Measurements from ENCODE around the gene RNU2-63P. TPM values are rescaled to one million over a fixed set of nuclear protein-coding genes. Genes with fewer than 3 reads are reported as not detected.

The RNU2-63P gene
- total and polyA plus RNA-seq, 2 of the 8 experiments (the other 6 are each of a cell fraction or from before 2014, with no cell fraction given), result 6.6 TPM; not detected in 1

DNA sequence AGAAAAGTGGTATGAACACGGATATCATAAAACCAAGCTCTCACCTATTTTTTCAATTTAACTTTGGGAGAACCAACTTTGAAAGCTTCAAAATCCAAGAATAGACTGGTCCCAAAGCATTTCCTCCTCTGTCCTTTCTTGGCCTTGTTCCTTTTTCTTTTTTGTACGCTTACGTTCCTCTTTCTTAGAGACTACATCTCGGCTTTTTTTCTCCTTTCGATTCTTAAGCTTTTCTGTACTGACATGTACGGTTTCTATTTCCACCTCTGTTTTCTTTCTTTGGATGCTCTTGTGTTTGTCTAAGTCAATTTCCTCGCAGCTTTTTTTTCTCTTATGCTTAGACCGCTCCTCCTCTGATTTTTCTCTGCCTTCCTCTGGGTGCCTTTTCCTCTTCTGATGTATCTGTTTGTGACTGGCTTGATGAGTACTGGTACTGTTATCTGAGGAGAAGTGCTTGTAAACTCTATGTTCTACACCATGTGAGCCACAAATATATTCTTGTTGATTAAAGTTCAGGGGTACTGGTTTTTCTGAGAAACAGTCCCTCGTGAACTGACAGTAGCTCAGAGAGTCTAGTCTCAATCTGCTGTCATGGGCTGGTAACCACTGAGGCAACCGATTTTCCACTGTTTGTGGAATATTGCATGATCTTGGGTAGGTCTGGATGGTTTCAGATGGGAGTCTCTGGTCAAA is 11.5 kb upstream of the RNU2-63P start:
- Histone ChIP-seq H2BK120ac (replicated peaks; ENCODE audit: low read depth, low read length) (no peak overlapping the region), H4K91ac (replicated peaks; ENCODE audit: insufficient read length, low read length) (no peak overlapping the region), H2AFZ (ENCODE audit: low read length) (no peak overlapping the region), H3K23me2 (ENCODE audit: low read depth, low read length) (no peaks in the 10 kb centered on the region), H3K23ac (ENCODE audit: insufficient read length) (no peak overlapping the region), H2BK15ac (ENCODE audit: low read length) (no peak overlapping the region), H3K4ac (replicated peaks; ENCODE audit: insufficient read length, low read depth, low read length) (no peak overlapping the region), H4K5ac (ENCODE audit: insufficient read length, low read depth, low read length) (no peak overlapping the region), H3K4me1 (replicated peaks in 1 of 4; ENCODE audit: control insufficient read depth in 3 of 4, insufficient read depth in 4 of 4, low read length in 3 of 4) (no peaks in the 10 kb centered on the region; a peak in 2 of 7 replicates), H4K20me1 (replicated peaks in 1 of 2; ENCODE audit: control insufficient read depth in 1 of 2, insufficient read depth in 2 of 2, low read length in 2 of 2) (no peaks in the 10 kb centered on the region), H3K79me2 (ENCODE audit: control insufficient read depth in 1 of 2, insufficient read depth in 2 of 2, low read length in 2 of 2) (no peaks in the 10 kb centered on the region), H3K27ac (ENCODE audit: low read depth, low read length) (no peak overlapping the region), H3K9ac (replicated peaks in 1 of 4; ENCODE audit: extremely low read depth in 1 of 4, low read depth in 3 of 4, low read length in 3 of 4) (no peak overlapping the region), H3K36me3 (ENCODE audit: control insufficient read depth in 2 of 4, insufficient read depth in 4 of 4, low read length in 3 of 4) (peaks cover 0 to 17% (median under 1%) of the 10 kb centered on the region in 4 experiments; a peak in 5 of 8 replicates), H4K8ac (ENCODE audit: extremely low read depth, insufficient read depth, low read length) (no peak overlapping the region), H2BK20ac (ENCODE audit: low read length) (no peak overlapping the region), H2BK12ac (ENCODE audit: low read depth, low read length) (no peak overlapping the region), H3K4me2 (ENCODE audit: insufficient read depth in 1 of 2, low read depth in 2 of 2, low read length in 2 of 2) (no peak overlapping the region), H3K4me3 (ENCODE audit: extremely low read depth in 1 of 4, insufficient read depth in 2 of 4, low read depth in 3 of 4, low read length in 4 of 4) (no peak overlapping the region), H3K14ac (ENCODE audit: insufficient read length) (no peak overlapping the region), H3K18ac (ENCODE audit: extremely low read depth, low read length) (no peak overlapping the region), H3K9me3 (ENCODE audit: insufficient read depth in 2 of 2, low read depth in 1 of 2, low read length in 1 of 2) (no peaks in the 10 kb centered on the region), H3K27me3 (replicated peaks in 1 of 4; ENCODE audit: control insufficient read depth in 3 of 4, extremely low read depth in 1 of 4, insufficient read depth in 3 of 4, low read length in 3 of 4) (no peaks in the 10 kb centered on the region), H3K56ac (replicated peaks; ENCODE audit: insufficient read length, low read depth, low read length) (no peak overlapping the region), H2BK5ac (ENCODE audit: low read depth, low read length) (no peak overlapping the region), H2AK5ac (ENCODE audit: low read depth, low read length) (no peak overlapping the region), H3K79me1 (ENCODE audit: low read depth, low read length) (no peaks in the 10 kb centered on the region)
- FAIRE-seq (no peak), DNase-seq (ENCODE audit: low read depth in 1 of 2, low spot score in 2 of 2) (no peak)
- CTCF ChIA-PET (ENCODE audit: partially characterized antibody), result interaction anchor here (0.8 kb wide), 1 partner anchor 131 kb away, joined by 3 read pairs; no protein-coding TSS in a partner anchor
- POLR2A ChIA-PET (ENCODE audit: partially characterized antibody), result interaction anchor here (0.6 to 5.5 kb wide), 2 partner anchors 12 to 16 kb away, joined by 4 to 41 read pairs; partner anchors contain the start of gene RNU2-63P
- WGBS, 2 experiments (ENCODE audit: extremely low coverage in 1 of 2, insufficient coverage in 1 of 2, insufficient read length in 1 of 2, insufficient replicate concordance in 2 of 2, low coverage in 1 of 2, low lambda C conversion rate in 2 of 2, missing lambda C conversion rate in 1 of 2), result 90% methylated on average over 10 of the region's 10 CpGs; no CpG with 5 or more reads in 1 of the 2 experiments
- TF ChIP-seq, protein P1, sequence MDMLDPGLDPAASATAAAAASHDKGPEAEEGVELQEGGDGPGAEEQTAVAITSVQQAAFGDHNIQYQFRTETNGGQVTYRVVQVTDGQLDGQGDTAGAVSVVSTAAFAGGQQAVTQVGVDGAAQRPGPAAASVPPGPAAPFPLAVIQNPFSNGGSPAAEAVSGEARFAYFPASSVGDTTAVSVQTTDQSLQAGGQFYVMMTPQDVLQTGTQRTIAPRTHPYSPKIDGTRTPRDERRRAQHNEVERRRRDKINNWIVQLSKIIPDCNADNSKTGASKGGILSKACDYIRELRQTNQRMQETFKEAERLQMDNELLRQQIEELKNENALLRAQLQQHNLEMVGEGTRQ (IDR thresholded peaks at IDR 0.05; ENCODE audit: low read length), result no peak
- no peak for TF ChIP-seq SP4 (IDR thresholded peaks at IDR 0.05; ENCODE audit: low read length)

All from H1 (cell line).